ENCODE results near the gene GALNT10.

Gene GALNT10

GRCh38 chr5:154430466-154430865, 239.9 kb downstream of the GALNT10 start:
- DNase-seq (ENCODE audit: low read depth in 3 of 3, low spot score in 1 of 3), result no peak

GRCh38 chr5:154430961-154431630, 240.6 kb downstream of the GALNT10 start:
- DNase-seq (ENCODE audit: low read depth in 3 of 3, low spot score in 1 of 3), result no peak

- DNase-seq (ENCODE audit: low read depth in 3 of 3, low spot score in 1 of 3), result no peak
These were observed 244.7 kb downstream of the GALNT10 start for GRCh38 chr5:154435226-154435625.

- no peak for DNase-seq (ENCODE audit: low read depth in 3 of 3, low spot score in 1 of 3)
These were observed 246.9 kb downstream of the GALNT10 start for GRCh38 chr5:154437281-154437965.

GRCh38 chr5:154440540-154440939, 250.0 kb downstream of the GALNT10 start:
- DNase-seq (ENCODE audit: low read depth in 3 of 3, low spot score in 1 of 3), result no peak

GRCh38 chr5:154442801-154443200, 252.3 kb downstream of the GALNT10 start:
- DNase-seq (ENCODE audit: low read depth in 3 of 3, low spot score in 1 of 3), result no peak

- no peak for DNase-seq (ENCODE audit: low read depth in 3 of 3, low spot score in 1 of 3)
These were observed 254.3 kb downstream of the GALNT10 start for GRCh38 chr5:154444556-154445421.

- DNase-seq (ENCODE audit: low read depth in 3 of 3, low spot score in 1 of 3), result peak; percentile 82 to 94 (median 90)
These were observed 255.1 kb downstream of the GALNT10 start, which contains the start of gene SAP30L for GRCh38 chr5:154445422-154446194. Gene SAP30L, plus strand, starts transcription at chr5:154445997. Its CDS starts 608 bp downstream, at chr5:154446605.

- peak in 1 of 3 donors; percentile 31 for DNase-seq (ENCODE audit: low read depth in 3 of 3, low spot score in 1 of 3)
These were observed 255.9 kb downstream of the GALNT10 start for GRCh38 chr5:154446195-154447088.

- DNase-seq (ENCODE audit: low read depth in 3 of 3, low spot score in 1 of 3), result no peak
These were observed 256.7 kb downstream of the GALNT10 start for GRCh38 chr5:154447089-154447725.

GRCh38 chr5:154449786-154450185, 259.3 kb downstream of the GALNT10 start:
- DNase-seq (ENCODE audit: low read depth in 3 of 3, low spot score in 1 of 3), result no peak

- no peak for DNase-seq (ENCODE audit: low read depth in 3 of 3, low spot score in 1 of 3)
These were observed 261.4 kb downstream of the GALNT10 start for GRCh38 chr5:154451957-154452356.

GRCh38 chr5:154455585-154455984, 265.1 kb downstream of the GALNT10 start:
- no peak for DNase-seq (ENCODE audit: low read depth in 3 of 3, low spot score in 1 of 3)

- no peak for DNase-seq (ENCODE audit: low read depth in 3 of 3, low spot score in 1 of 3)
These were observed 266.0 kb downstream of the GALNT10 start for GRCh38 chr5:154456540-154456939.

- no peak for DNase-seq (ENCODE audit: low read depth in 3 of 3, low spot score in 1 of 3)
These were observed 268.5 kb downstream of the GALNT10 start for GRCh38 chr5:154459015-154459414.

- DNase-seq (ENCODE audit: low read depth in 3 of 3, low spot score in 1 of 3), result no peak
These were observed 269.6 kb downstream of the GALNT10 start for GRCh38 chr5:154460172-154460571.

GRCh38 chr5:154461531-154461930, 271.0 kb downstream of the GALNT10 start:
- DNase-seq (ENCODE audit: low read depth in 3 of 3, low spot score in 1 of 3), result no peak

GRCh38 chr5:154464438-154464837, 273.9 kb downstream of the GALNT10 start:
- DNase-seq (ENCODE audit: low read depth in 3 of 3, low spot score in 1 of 3), result no peak

- DNase-seq (ENCODE audit: low read depth in 3 of 3, low spot score in 1 of 3), result no peak
These were observed 274.6 kb downstream of the GALNT10 start for GRCh38 chr5:154465169-154465568.

Measured in stimulated activated CD4-positive, alpha-beta T cell treated with anti-CD3 and anti-CD28 coated beads, TNF-alpha, amount 100 ng/mL, for 1 hour (primary cell).